ENCODE data around the gene CARD10. TPM values are rescaled to one million over a fixed set of nuclear protein-coding genes. Genes with fewer than 3 reads are reported as not detected.

The CARD10 gene
- total and polyA plus RNA-seq, 2 of the 8 experiments (the other 6 are each of a cell fraction or from before 2014, with no cell fraction given) = 13.5 to 14.4 TPM

- TF ChIP-seq NANOG (IDR thresholded peaks at IDR 0.05; ENCODE audit: insufficient read depth, low read depth, low read length, poor library complexity, severe bottlenecking) (no peak), POU5F1 (IDR thresholded peaks at IDR 0.05; ENCODE audit: low read depth, low read length) (no peak), GTF2F1 (IDR thresholded peaks at IDR 0.05; ENCODE audit: borderline replicate concordance, low read depth, low read length) (no peak), HDAC2 (IDR thresholded peaks at IDR 0.05; ENCODE audit: borderline replicate concordance in 1 of 2, low read depth in 2 of 2, low read length in 2 of 2) (no peak), CTBP2 (IDR thresholded peaks at IDR 0.05; ENCODE audit: borderline replicate concordance, insufficient read depth, insufficient read length, low read length) (no peak), SRF (IDR thresholded peaks at IDR 0.05; ENCODE audit: low read depth, low read length) (no peak), SP2 (IDR thresholded peaks at IDR 0.05; ENCODE audit: low read length) (no peak), EGR1 (IDR thresholded peaks at IDR 0.05; ENCODE audit: borderline replicate concordance, low read depth, low read length) (no peak), CREB1 (IDR thresholded peaks at IDR 0.05) (peak; percentile 74), RFX5 (IDR thresholded peaks at IDR 0.05; ENCODE audit: borderline replicate concordance, low read depth, low read length) (no peak), HDAC6 (IDR thresholded peaks at IDR 0.05; ENCODE audit: low read depth, low read length) (no peak), ASH2L (IDR thresholded peaks at IDR 0.05; ENCODE audit: low read length) (no peak), FOSL1 (IDR thresholded peaks at IDR 0.05; ENCODE audit: insufficient read depth, low read depth, low read length) (no peak), TAF7 (optimal IDR thresholded peaks at IDR 0.05; ENCODE audit: borderline replicate concordance, low read depth, low read length) (no peak), POLR2AphosphoS5 (IDR thresholded peaks at IDR 0.05; ENCODE audit: low read depth, low read length) (no peak), CHD2 (IDR thresholded peaks at IDR 0.05; ENCODE audit: low read length) (0 out of 2 replicates have a peak, but pooled peaks have one; percentile 35), RAD21 (IDR thresholded peaks at IDR 0.05 in 1 of 2, conservative IDR thresholded peaks at IDR 0.05 in 1 of 2; ENCODE audit: low read depth in 2 of 2, low read length in 2 of 2) (peak; percentile 100), JUND (IDR thresholded peaks at IDR 0.05; ENCODE audit: low read length) (peak; percentile 46; the same call in 1 of the 2 replicates), PHF8 (conservative IDR thresholded peaks at IDR 0.05; ENCODE audit: low read depth, low read length) (no peak), SIRT6 (IDR thresholded peaks at IDR 0.05; ENCODE audit: low read length) (no peak), ZNF274 (IDR thresholded peaks at IDR 0.05; ENCODE audit: borderline replicate concordance, extremely low read depth, low read length) (no peak), USF2 (IDR thresholded peaks at IDR 0.05; ENCODE audit: low read length) (no peak), CBX5 (IDR thresholded peaks at IDR 0.05; ENCODE audit: low read depth, low read length) (no peak), SP4 (IDR thresholded peaks at IDR 0.05; ENCODE audit: low read length) (no peak)
Observed at GRCh38 chr22:37538590-37539357, 19.6 kb upstream of the CARD10 start (continued).
